ENCODE data around the gene GPX8.

GRCh38 chr5:55180016-55180415, 20.0 kb downstream of the GPX8 start:
- TF ChIP-seq TAF1 (IDR thresholded peaks at IDR 0.05; ENCODE audit: control insufficient read depth, extremely low read depth, insufficient read depth, low read length, severe bottlenecking) (no peak), FOXA1 (IDR thresholded peaks at IDR 0.05; ENCODE audit: borderline replicate concordance) (no peak), TBL1XR1 (IDR thresholded peaks at IDR 0.05; ENCODE audit: low read length in 2 of 2) (no peak), GATAD2B (IDR thresholded peaks at IDR 0.05; ENCODE audit: borderline replicate concordance) (no peak)
